Endothelial cell of umbilical vein (primary cell): ENCODE results near the gene TRIM58. TPM values are rescaled to one million over a fixed set of nuclear protein-coding genes. Genes with fewer than 3 reads are reported as not detected.

Experiments
- BruUV-seq: library from RNA; stranded (reverse); fragments of 400-500 nt; replicated peaks from 2 replicates; lab custom pipeline; 2021; lab: Mats Ljungman, UMichigan
- CTCF ChIA-PET: fragments of 300-600, 350-600 bp; sonication (Branson Sonifier 250); formaldehyde crosslinking; loops from one replicate; lab custom pipeline; 2021; ENCODE audit warnings: antibody characterized with exemption, inconsistent platforms; lab: Charles Lee
- POLR2A ChIA-PET: fragments of 300-600, 350-600 bp; sonication (Branson Sonifier 250); formaldehyde crosslinking; loops from one replicate; lab custom pipeline; 2021; ENCODE audit warnings: antibody characterized with exemption, inconsistent platforms; lab: Charles Lee
- DNase-seq: peaks from one replicate; pipeline ENCODE4 v3.0.0-alpha.2; 2011; ENCODE audit warnings: low read depth, low spot score
- FAIRE-seq: peaks from 2 replicates; lab custom pipeline; 2011; peaks lifted over from hg19 to GRCh38; lab: Jason Lieb, UNC
- H2AFZ ChIP-seq: 2 replicates; pipeline ENCODE4 v1.6.0; 2012; ENCODE audit warnings: low read depth, low read length, control low read depth, inconsistent platforms
- H3K27ac ChIP-seq: 2 replicates; pipeline ENCODE4 v1.5.1; 2011; ENCODE audit warnings: low read depth, mild to moderate bottlenecking, control low read depth, low read length, moderate library complexity; ENCODE audit not compliant: insufficient read depth
- H3K27me3 ChIP-seq, 2 experiments: 2 replicates each; pipeline versions ENCODE4 v1.6.0 to v1.6.1; 2011; ENCODE audit warnings: low read length in 2 of 2, mixed read lengths in 1 of 2; ENCODE audit not compliant: control insufficient read depth in 2 of 2, insufficient read depth in 2 of 2
- H3K36me3 ChIP-seq, 2 experiments: 2 replicates in 1 of 2; 3 replicates in 1 of 2; pipeline ENCODE4 v1.5.1; 2011; ENCODE audit warnings: low read length in 2 of 2, mild to moderate bottlenecking in 1 of 2, moderate library complexity in 1 of 2; ENCODE audit not compliant: control insufficient read depth in 2 of 2, insufficient read depth in 2 of 2; ENCODE audit errors: extremely low read depth in 1 of 2
- H3K4me1 ChIP-seq: 3 replicates; pipeline ENCODE4 v1.5.1; 2011; ENCODE audit warnings: mild to moderate bottlenecking, low read length; ENCODE audit not compliant: control insufficient read depth, insufficient read depth; ENCODE audit errors: extremely low read depth
- H3K4me2 ChIP-seq: 2 replicates; pipeline ENCODE4 v1.6.1; 2011; ENCODE audit warnings: low read length, control low read depth, mixed read lengths; ENCODE audit not compliant: insufficient read depth
- H3K4me3 ChIP-seq, 3 experiments: fragments of 200-600 bp in 1 of 3; sonication (generic), shearing (Covaris generic) in 1 of 3; replicated peaks in 1 of 3; 2 replicates each; pipeline ENCODE4 v1.5.1; 2011 to 2016; ENCODE audit warnings: control low read depth in 3 of 3, low read length in 3 of 3, mild to moderate bottlenecking in 2 of 3, inconsistent platforms in 1 of 3, low read depth in 1 of 3, moderate library complexity in 1 of 3; ENCODE audit not compliant: insufficient read depth in 1 of 3
- H3K79me2 ChIP-seq: 2 replicates; pipeline ENCODE4 v1.6.0; 2012; ENCODE audit warnings: low read length, inconsistent platforms; ENCODE audit not compliant: control insufficient read depth, insufficient read depth
- H3K9ac ChIP-seq: replicated peaks from 2 replicates; pipeline ENCODE3; 2011; ENCODE audit warnings: low read length, control low read depth; ENCODE audit not compliant: insufficient read depth; ENCODE audit errors: extremely low read depth
- H3K9me1 ChIP-seq: replicated peaks from 3 replicates; pipeline ENCODE4 v1.6.0; 2011; ENCODE audit warnings: mild to moderate bottlenecking, low read length; ENCODE audit not compliant: control insufficient read depth, insufficient read depth; ENCODE audit errors: extremely low read depth
- H3K9me3 ChIP-seq: replicated peaks from 2 replicates; pipeline ENCODE4 v1.5.1; 2012; ENCODE audit warnings: low read length, inconsistent platforms; ENCODE audit not compliant: control insufficient read depth, insufficient read depth
- H4K20me1 ChIP-seq: replicated peaks from 2 replicates; pipeline ENCODE3; 2011; ENCODE audit warnings: mild to moderate bottlenecking, low read length; ENCODE audit not compliant: control insufficient read depth, insufficient read depth; ENCODE audit errors: extremely low read depth
- CTCF ChIP-seq, 2 donors: IDR thresholded peaks; 1 replicate in 1 of 2; 2 replicates in 1 of 2; pipeline ENCODE4 v1.5.1; 2011; ENCODE audit warnings: low read length in 2 of 2, mild to moderate bottlenecking in 2 of 2, moderate library complexity in 2 of 2, control low read depth in 1 of 2, inconsistent platforms in 1 of 2, low read depth in 1 of 2; ENCODE audit not compliant: insufficient read depth in 1 of 2; ENCODE audit errors: extremely low read depth in 1 of 2
- EZH2 ChIP-seq: IDR thresholded peaks from 2 replicates; pipeline ENCODE4 v1.6.1; 2012; ENCODE audit warnings: borderline replicate concordance, low read depth, mild to moderate bottlenecking, moderate library complexity, low read length, inconsistent platforms; ENCODE audit not compliant: severe bottlenecking
- FOS ChIP-seq: IDR thresholded peaks from 2 replicates; pipeline ENCODE4 v1.6.1; 2011; ENCODE audit warnings: mild to moderate bottlenecking, low read length, moderate library complexity, borderline replicate concordance; ENCODE audit not compliant: insufficient read depth
- GATA2 ChIP-seq: IDR thresholded peaks from 2 replicates; pipeline ENCODE4 v1.7.0; 2011; ENCODE audit warnings: low read depth, mild to moderate bottlenecking, moderate library complexity, mixed read lengths, low read length; ENCODE audit not compliant: insufficient read length, insufficient read depth
- JUN ChIP-seq: IDR thresholded peaks from 2 replicates; pipeline ENCODE4 v1.6.1; 2011; ENCODE audit warnings: borderline replicate concordance, low read depth; ENCODE audit not compliant: insufficient read length, insufficient read depth
- MAX ChIP-seq: IDR thresholded peaks from 2 replicates; pipeline ENCODE4 v1.6.1; 2011; ENCODE audit not compliant: insufficient read depth, insufficient read length
- MYC ChIP-seq: IDR thresholded peaks from one replicate; pipeline ENCODE4 v1.6.1; 2011; ENCODE audit warnings: mild to moderate bottlenecking, low read depth, low read length
- POLR2A ChIP-seq: IDR thresholded peaks from 2 replicates; pipeline ENCODE4 v1.6.1; 2012; ENCODE audit warnings: low read depth, mild to moderate bottlenecking, control low read depth, low read length
- POLR2AphosphoS5 ChIP-seq: IDR thresholded peaks from 2 replicates; pipeline ENCODE4 v1.6.1; 2012; ENCODE audit warnings: low read depth, mild to moderate bottlenecking, control low read depth, low read length, moderate library complexity; ENCODE audit not compliant: insufficient read depth
- dilution Hi-C: fragments of 300-500 bp; cut with MboI; formaldehyde crosslinking; loops from one replicate; pipeline ENCODE4 v1.15.0; 2019; ENCODE audit warnings: low sequenced_read_pairs; ENCODE audit not compliant: extremely low pct_ligation_motif_present
- intact Hi-C: fragments of 100-400 bp; cut with micrococcal nuclease; formaldehyde crosslinking; loops from one replicate; pipeline ENCODE4 v1.10.0; 2022
- polyA plus RNA-seq, 4 experiments: library from polyadenylated mRNA; depleted of rRNA in 3 of 4; stranded (reverse) in 3 of 4; unstranded in 1 of 4; fragments of >200 nt; gene quantifications; 2 replicates each; pipeline versions ENCODE4 v1.2.1 to v1.2.3, GENCODE V29; 2011 to 2012; ENCODE audit warnings: missing spikeins in 1 of 4
- total RNA-seq: library from RNA; stranded (reverse); gene quantifications from 2 replicates; pipeline ENCODE4 v1.2.3, GENCODE V29; 2021

TRIM58 gene
- total and polyA plus RNA-seq, 2 donors (not counting 3 experiments of a cell fraction or from before 2014, with no cell fraction given) = not detected

- DNase-seq = no peak
- Histone ChIP-seq H3K9me1 (no peaks in the 10 kb centered on the region), H3K79me2 (no peaks in the 10 kb centered on the region), H3K9ac (no peak overlapping the region), H3K36me3 (no peaks in the 10 kb centered on the region), H3K27ac (no peak overlapping the region), H3K9me3 (peaks cover 2% of the 10 kb centered on the region), H3K4me3 (no peak overlapping the region), H3K4me1 (no peaks in the 10 kb centered on the region), H3K27me3 (no peaks in the 10 kb centered on the region), H4K20me1 (no peaks in the 10 kb centered on the region), H2AFZ (no peak overlapping the region), H3K4me2 (no peak overlapping the region)
- FAIRE-seq = no peak
- no TSS peak for BruUV-seq
- intact Hi-C loops (no loop called here), dilution Hi-C loops (no loop called here)
- CTCF ChIA-PET = no interaction called here
- POLR2A ChIA-PET = no interaction called here
- TF ChIP-seq MYC (no peak), EZH2 (no peak), POLR2AphosphoS5 (no peak), JUN (no peak), MAX (no peak), POLR2A (no peak), CTCF (IDR thresholded peaks at IDR 0.05; ENCODE audit: extremely low read depth in 1 of 2, insufficient read depth in 1 of 2, low read depth in 1 of 2, low read length in 2 of 2) (no peak), FOS (no peak), GATA2 (no peak)
Measured at GRCh38 chr1:247857985-247858619, 1.1 kb downstream of the TRIM58 start.
